HepG2 (cell line): ENCODE data around the gene HS3ST3B1.

ENCODE experiments used
- CTCF ChIP-seq: sonication (generic); formaldehyde crosslinking; IDR thresholded peaks from 2 replicates; pipeline ENCODE4 v1.5.0; 2020; ENCODE audit warnings: mild to moderate bottlenecking, missing genetic modification reagents, moderate library complexity
- MAZ ChIP-seq, 2 experiments: sonication (generic) in 1 of 2; formaldehyde crosslinking in 1 of 2; IDR thresholded peaks; 2 replicates each; pipeline versions ENCODE4 v1.5.0 to v1.6.1; 2012 to 2020; ENCODE audit warnings: low read depth in 2 of 2, mild to moderate bottlenecking in 2 of 2, borderline replicate concordance in 1 of 2, improper control_type of control experiment in 1 of 2, low read length in 1 of 2, missing genetic modification reagents in 1 of 2, moderate library complexity in 1 of 2
- NKX3-1 ChIP-seq: sonication (generic); formaldehyde crosslinking; IDR thresholded peaks from 2 replicates; pipeline ENCODE4 v1.5.0; 2020; ENCODE audit warnings: missing genetic modification reagents
- SPEN ChIP-seq: sonication (generic); formaldehyde crosslinking; IDR thresholded peaks from 2 replicates; pipeline ENCODE4 v1.5.1; 2020; ENCODE audit warnings: low read depth, mild to moderate bottlenecking, missing genetic modification reagents
- YY1 ChIP-seq: IDR thresholded peaks from 2 replicates; pipeline ENCODE4 v1.6.1; 2011; ENCODE audit warnings: low read length, low read depth, moderate library complexity, mild to moderate bottlenecking; ENCODE audit not compliant: insufficient read depth, insufficient replicate concordance

- no peak for TF ChIP-seq NKX3-1
- no peak for TF ChIP-seq CTCF
- no peak for TF ChIP-seq YY1
- no peak for TF ChIP-seq SPEN (CRISPR knock-in tag)
- no peak for TF ChIP-seq MAZ (IDR thresholded peaks at IDR 0.05; ENCODE audit: borderline replicate concordance, low read depth, low read length)
- no peak for TF ChIP-seq MAZ (CRISPR knock-in tag; IDR thresholded peaks at IDR 0.05; ENCODE audit: low read depth)
Measured at GRCh38 chr17:14376666-14377065, 75.8 kb downstream of the HS3ST3B1 start.
